Right lobe of liver (tissue), 6 donors: ENCODE data around the gene SYDE1. TPM values are rescaled to one million over a fixed set of nuclear protein-coding genes. Genes with fewer than 3 reads are reported as not detected.
"Not testable (repeated sequence)": the region's sequence is repeated elsewhere in the genome, so short reads cannot be mapped to it uniquely, and the experiment has no call there.

Experiments
- ATAC-seq, 4 donors: fragments of 200-7000 bp; cut with Tn5 transposase; one replicate each; pipeline ENCODE4 v1.9.1; 2020; ENCODE audit warnings: mild to moderate bottlenecking in 4 of 4, moderate library complexity in 4 of 4
- DNase-seq, 3 donors: peaks; one replicate each; pipeline ENCODE4 v3.0.0-alpha.2; 2020
- H3K27ac ChIP-seq, 3 donors: fragments of 200-600 bp; one replicate each; pipeline ENCODE4 v1.8.0; 2022
- H3K27me3 ChIP-seq, 2 donors: fragments of 200-600 bp; one replicate each; pipeline ENCODE4 v1.8.0; 2022
- H3K36me3 ChIP-seq, 4 donors: fragments of 200-600 bp; sonication (generic) in 1 of 4; one replicate each; pipeline versions ENCODE4 v1.5.1 to v1.8.0; 2017 to 2022; ENCODE audit warnings: control low read depth in 1 of 4
- H3K4me1 ChIP-seq, 4 donors: fragments of 200-600 bp; sonication (generic) in 1 of 4; one replicate each; pipeline versions ENCODE4 v1.5.1 to v1.8.0; 2017 to 2022; ENCODE audit warnings: control low read depth in 1 of 4
- H3K4me3 ChIP-seq, 3 donors: fragments of 200-600 bp; one replicate each; pipeline ENCODE4 v1.8.0; 2022
- H3K9me3 ChIP-seq, 4 donors: fragments of 200-600 bp; sonication (generic) in 1 of 4; one replicate each; pipeline versions ENCODE4 v1.5.1 to v1.8.0; 2017 to 2022; ENCODE audit warnings: control low read depth in 1 of 4
- CTCF ChIP-seq, 4 donors: fragments of 200-600 bp in 3 of 4; fragments of 450-650 bp in 1 of 4; IDR thresholded peaks; one replicate each; pipeline versions ENCODE4 v1.5.1 to v1.8.0; 2016 to 2022; ENCODE audit warnings: antibody characterized with exemption in 4 of 4, mild to moderate bottlenecking in 2 of 4
- POLR2A ChIP-seq: fragments of 450-650 bp; IDR thresholded peaks from one replicate; pipeline ENCODE4 v1.6.1; 2017; ENCODE audit warnings: antibody characterized with exemption, mild to moderate bottlenecking
- WGBS: methylation state at CpG from one replicate; pipeline ENCODE4 v1.1.6; 2018; ENCODE audit warnings: low coverage, low lambda C conversion rate; ENCODE audit not compliant: insufficient coverage; ENCODE audit errors: missing lambda C conversion rate; 5-methylcytosine and 5-hydroxymethylcytosine counted together
- intact Hi-C, 2 donors: fragments of 100-400 bp; cut with DNase I; formaldehyde crosslinking; loops; one replicate each; pipeline versions ENCODE4 v1.11.2 to v1.14.1; 2022
- long read RNA-seq: library from polyadenylated mRNA; unstranded; transcript quantifications from one replicate; pipeline ENCODE4 v2.0.0, GENCODE V29; 2019
- total RNA-seq, 6 experiments: library from RNA; depleted of rRNA in 2 of 6; stranded (reverse); fragments of >200 nt in 2 of 6; fragmentation: NEBNext Ultra II Directional in 3 of 6; extraction: Animal tissue kit (Norgen Biotek cat#: 25700) in 3 of 6; gene quantifications; one replicate each; pipeline versions ENCODE4 v1.1.0 to v1.2.4, GENCODE V29; 2016 to 2023
- donor health status: DM: no; HTN: yes; CAD: no.
- donor health status: DM: no; HTN: no; CAD: no.
- donor health status: DM: no; HTN: no; CAD: no.
- donor health status: DM: no; HTN: yes; CAD: no.
- donor health status: DM: no; HTN: yes; CAD: no.

The SYDE1 gene, protein sequence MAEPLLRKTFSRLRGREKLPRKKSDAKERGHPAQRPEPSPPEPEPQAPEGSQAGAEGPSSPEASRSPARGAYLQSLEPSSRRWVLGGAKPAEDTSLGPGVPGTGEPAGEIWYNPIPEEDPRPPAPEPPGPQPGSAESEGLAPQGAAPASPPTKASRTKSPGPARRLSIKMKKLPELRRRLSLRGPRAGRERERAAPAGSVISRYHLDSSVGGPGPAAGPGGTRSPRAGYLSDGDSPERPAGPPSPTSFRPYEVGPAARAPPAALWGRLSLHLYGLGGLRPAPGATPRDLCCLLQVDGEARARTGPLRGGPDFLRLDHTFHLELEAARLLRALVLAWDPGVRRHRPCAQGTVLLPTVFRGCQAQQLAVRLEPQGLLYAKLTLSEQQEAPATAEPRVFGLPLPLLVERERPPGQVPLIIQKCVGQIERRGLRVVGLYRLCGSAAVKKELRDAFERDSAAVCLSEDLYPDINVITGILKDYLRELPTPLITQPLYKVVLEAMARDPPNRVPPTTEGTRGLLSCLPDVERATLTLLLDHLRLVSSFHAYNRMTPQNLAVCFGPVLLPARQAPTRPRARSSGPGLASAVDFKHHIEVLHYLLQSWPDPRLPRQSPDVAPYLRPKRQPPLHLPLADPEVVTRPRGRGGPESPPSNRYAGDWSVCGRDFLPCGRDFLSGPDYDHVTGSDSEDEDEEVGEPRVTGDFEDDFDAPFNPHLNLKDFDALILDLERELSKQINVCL
- 1 to 10 TPM; 2.7 to 7.4 (median 4.6) TPM for total RNA-seq
- long read RNA-seq = 0 reads

- TF ChIP-seq POLR2A (peak; percentile 46), CTCF (IDR thresholded peaks at IDR 0.05) (no peak)
- DNase-seq (no peak), ATAC-seq (peak; percentile 41 to 60 (median 49))
Observed at GRCh38 chr19:15107061-15108010, at the start of gene SYDE1. TSS of gene SYDE1 (plus strand) at chr19:15107401. CDS start at chr19:15107434, 33 bp downstream.

GRCh38 chr19:15062036-15062435, 45.2 kb upstream of the SYDE1 start:
- H3K4me1 ChIP-seq = no peaks in the 10 kb centered on the region
- 73% methylated on average over 9 of the region's 12 CpGs for WGBS
- ATAC-seq (no peak), DNase-seq (no peak)
- no peak overlapping the region for H3K4me3 ChIP-seq
- no peaks in the 10 kb centered on the region for H3K9me3 ChIP-seq
- no peaks in the 10 kb centered on the region for H3K36me3 ChIP-seq
- no peak for TF ChIP-seq CTCF (IDR thresholded peaks at IDR 0.05)
- TF ChIP-seq POLR2A = no peak
- intact Hi-C loops = no loop called here
- no peak overlapping the region for H3K27ac ChIP-seq
- no peaks in the 10 kb centered on the region for H3K27me3 ChIP-seq

More at GRCh38 chr19:15107061-15108010, at the start of gene SYDE1:
- WGBS = under 1% methylated on average over 55 of the region's 78 CpGs
- no peaks in the 10 kb centered on the region for H3K36me3 ChIP-seq
- H3K4me1 ChIP-seq = no peaks in the 10 kb centered on the region
- no peaks in the 10 kb centered on the region for H3K27me3 ChIP-seq
- H3K4me3 ChIP-seq = peak within 1 kb of the TSS; percentile 46 to 50 (median 48)
- H3K27ac ChIP-seq = peak within 1 kb of the TSS; percentile 26 to 66 (median 37)
- H3K9me3 ChIP-seq = no peaks in the 10 kb centered on the region
- intact Hi-C loops = no loop called here

DNA sequence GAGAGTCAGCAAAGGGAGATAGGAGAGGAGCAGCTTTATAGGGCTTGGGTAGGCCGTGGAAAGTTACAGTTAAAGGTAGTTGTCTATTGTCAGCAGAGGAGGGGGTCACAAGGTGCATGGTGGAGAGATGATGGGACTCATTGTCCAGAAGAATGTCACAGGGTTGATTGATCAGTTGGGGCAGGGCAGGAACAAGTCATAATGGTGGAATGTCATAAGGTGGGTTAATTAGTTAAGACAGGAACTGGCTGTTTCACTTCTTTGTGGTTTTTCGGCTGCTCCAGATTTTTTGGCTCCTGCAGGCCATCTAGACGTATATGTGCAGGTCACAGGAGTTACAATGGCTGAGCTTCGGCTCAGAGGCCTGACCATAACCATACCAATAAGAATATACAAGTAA, 36.8 kb upstream of the SYDE1 start:
- not testable (repeated sequence) for H3K4me1 ChIP-seq

DNA sequence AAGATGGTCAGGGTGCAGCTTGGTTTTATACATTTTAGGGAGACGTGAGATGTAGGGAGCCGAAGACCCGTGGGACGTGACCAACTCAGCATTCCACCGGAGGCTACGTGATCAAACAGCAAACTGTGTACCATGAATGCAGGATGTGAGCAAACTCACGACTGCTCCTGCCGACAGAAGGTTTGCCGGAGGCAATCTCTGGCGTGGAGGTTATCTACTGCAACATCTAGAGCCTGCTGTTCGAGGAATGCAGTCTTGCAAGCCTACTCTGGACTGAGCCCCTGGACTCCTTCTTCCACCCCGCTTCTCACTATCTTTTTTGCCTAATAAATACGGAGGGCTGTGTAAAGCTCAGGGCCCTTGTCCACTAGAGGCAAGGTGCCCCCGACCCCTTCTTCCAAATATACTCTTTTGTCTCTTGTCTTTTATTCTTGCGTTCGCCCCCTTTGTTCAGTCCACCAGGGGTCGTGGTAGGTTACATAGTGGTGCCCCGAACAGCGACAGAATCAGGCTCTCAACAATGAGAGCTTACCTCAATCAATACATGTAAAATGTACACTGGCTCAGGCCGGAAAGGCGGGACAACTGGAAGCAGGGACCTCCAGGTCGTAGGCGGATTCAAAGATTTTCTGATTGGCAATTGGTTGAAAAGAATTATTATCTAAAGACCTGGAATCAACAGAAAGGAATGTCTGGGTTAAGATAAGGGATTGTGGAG, 34.1 kb upstream of the SYDE1 start:
- DNase-seq (no peak), ATAC-seq (no peak)
- H3K9me3 ChIP-seq = no peaks in the 10 kb centered on the region
- no peak overlapping the region for H3K27ac ChIP-seq
- no peaks in the 10 kb centered on the region for H3K4me1 ChIP-seq
- no peak overlapping the region for H3K4me3 ChIP-seq
- intact Hi-C loops = no loop called here
- H3K27me3 ChIP-seq = no peaks in the 10 kb centered on the region
- WGBS = 42% methylated on average over 16 of the region's 23 CpGs
- TF ChIP-seq POLR2A = no peak
- TF ChIP-seq CTCF (IDR thresholded peaks at IDR 0.05) = no peak
- H3K36me3 ChIP-seq = no peaks in the 10 kb centered on the region

More for the DNA sequence above, 36.8 kb upstream of the SYDE1 start:
- H3K4me3 ChIP-seq, DNase-seq, intact Hi-C loops, H3K27me3 ChIP-seq, H3K36me3 ChIP-seq, H3K27ac ChIP-seq, H3K9me3 ChIP-seq, ATAC-seq: not testable (repeated sequence)
- 45% methylated on average over 3 of the region's 4 CpGs for WGBS
